Pons (tissue), 1 donor: ENCODE results near the gene TBCD.

ENCODE experiments used
- DNase-seq: peaks from one replicate; pipeline ENCODE4 v3.0.0-alpha.2; 2016; ENCODE audit warnings: low spot score

TBCD gene

GRCh38 chr17:82810644-82811430 lies 59.0 kb downstream of the TBCD start:
- no peak for DNase-seq

- DNase-seq = no peak
Measured at GRCh38 chr17:82812058-82812457, 60.2 kb downstream of the TBCD start.

GRCh38 chr17:82812601-82813000 lies 60.7 kb downstream of the TBCD start:
- no peak for DNase-seq

- no peak for DNase-seq
Measured at GRCh38 chr17:82813299-82814051, 61.6 kb downstream of the TBCD start.

GRCh38 chr17:82814834-82815233 lies 63.0 kb downstream of the TBCD start:
- no peak for DNase-seq

- DNase-seq = no peak
Measured at GRCh38 chr17:82815354-82815753, 63.5 kb downstream of the TBCD start.

- no peak for DNase-seq
Measured at GRCh38 chr17:82815790-82816305, 64.0 kb downstream of the TBCD start.

GRCh38 chr17:82816358-82816757 lies 64.5 kb downstream of the TBCD start:
- DNase-seq = no peak

GRCh38 chr17:82817947-82818346 lies 66.1 kb downstream of the TBCD start:
- DNase-seq = no peak

GRCh38 chr17:82820278-82821251 lies 68.7 kb downstream of the TBCD start:
- DNase-seq = no peak

GRCh38 chr17:82821554-82821953 lies 69.7 kb downstream of the TBCD start:
- DNase-seq = no peak

- DNase-seq = no peak
Measured at GRCh38 chr17:82822281-82822680, 70.4 kb downstream of the TBCD start.

- no peak for DNase-seq
Measured at GRCh38 chr17:82823004-82823403, 71.1 kb downstream of the TBCD start.

GRCh38 chr17:82825540-82826124 lies 73.8 kb downstream of the TBCD start:
- no peak for DNase-seq

- no peak for DNase-seq
Measured at GRCh38 chr17:82826211-82826610, 74.3 kb downstream of the TBCD start.

GRCh38 chr17:82826956-82827355 lies 75.1 kb downstream of the TBCD start:
- DNase-seq = no peak

GRCh38 chr17:82828875-82829487 lies 77.1 kb downstream of the TBCD start:
- no peak for DNase-seq

- DNase-seq = no peak
Measured at GRCh38 chr17:82830249-82830661, 78.4 kb downstream of the TBCD start.

GRCh38 chr17:82831041-82831817 lies 79.4 kb downstream of the TBCD start:
- DNase-seq = no peak

GRCh38 chr17:82831818-82832200 lies 79.9 kb downstream of the TBCD start:
- DNase-seq = no peak
